K562 (cell line): ENCODE data around the gene ISM1. TPM values are rescaled to one million over a fixed set of nuclear protein-coding genes. Genes with fewer than 3 reads are reported as not detected.

Source experiments
- ATAC-seq: fragments of 200-7000 bp; cut with Tn5 transposase; 3 replicates; pipeline ENCODE4 v1.9.1; 2020; ENCODE audit warnings: moderate library complexity
- BruUV-seq: library from RNA; stranded (reverse); fragments of 400-500 nt; replicated peaks from 2 replicates; lab custom pipeline; 2021; lab: Mats Ljungman, UMichigan
- CTCF ChIA-PET: fragments of 300-600 bp; formaldehyde crosslinking; extraction: SDS; loops from one replicate; lab custom pipeline; 2021; ENCODE audit warnings: low intra/inter-chr PET ratio; lab: Yijun Ruan, JAX
- POLR2A ChIA-PET: fragments of 300-600, 350-650 bp; sonication (Branson Sonifier 250); formaldehyde crosslinking; extraction: SDS; loops from one replicate; lab custom pipeline; 2021; ENCODE audit warnings: antibody characterized with exemption, inconsistent platforms; lab: Yijun Ruan, JAX
- DNase-seq, 4 experiments: peaks; one replicate each; pipeline versions ENCODE4 v3.0.0 to v3.0.0-alpha.2; 2011 to 2018; ENCODE audit warnings: low spot score in 3 of 4, mixed read lengths in 3 of 4; ENCODE audit errors: extremely low read depth in 1 of 4
- FAIRE-seq: peaks from 2 replicates; lab custom pipeline; 2011; peaks lifted over from hg19 to GRCh38; lab: Jason Lieb, UNC
- H2AFZ ChIP-seq: 2 replicates; pipeline ENCODE4 v1.6.0; 2011; ENCODE audit warnings: low read depth, low read length, control low read depth, inconsistent platforms
- H3K27ac ChIP-seq: fragments of 200-600 bp; 3 replicates; pipeline ENCODE4 v1.8.0; 2011; ENCODE audit warnings: low read depth, mild to moderate bottlenecking, control low read depth, inconsistent platforms, low read length, moderate library complexity, mixed read lengths; ENCODE audit errors: extremely low read depth
- H3K27me3 ChIP-seq, 2 experiments: fragments of 300-600 bp in 1 of 2; 2 replicates in 1 of 2; 3 replicates in 1 of 2; pipeline versions ENCODE4 v1.6.0 to v1.8.0; 2011; ENCODE audit warnings: inconsistent platforms in 2 of 2, low read length in 2 of 2, mild to moderate bottlenecking in 1 of 2, mixed read lengths in 1 of 2, moderate library complexity in 1 of 2; ENCODE audit not compliant: control insufficient read depth in 2 of 2, insufficient read depth in 2 of 2
- H3K36me3 ChIP-seq: fragments of 300-600 bp; 3 replicates; pipeline ENCODE4 v1.8.0; 2011; ENCODE audit warnings: mild to moderate bottlenecking, low read length, inconsistent platforms; ENCODE audit not compliant: control insufficient read depth, insufficient read depth
- H3K4me1 ChIP-seq, 2 experiments: fragments of 200-600 bp in 1 of 2; replicated peaks in 1 of 2; 2 replicates in 1 of 2; 3 replicates in 1 of 2; pipeline versions ENCODE4 v1.5.1 to v1.8.0; 2011; ENCODE audit warnings: inconsistent platforms in 2 of 2, low read length in 2 of 2, mild to moderate bottlenecking in 1 of 2, mixed read lengths in 1 of 2, moderate library complexity in 1 of 2; ENCODE audit not compliant: control insufficient read depth in 2 of 2, insufficient read depth in 2 of 2
- H3K4me2 ChIP-seq: 2 replicates; pipeline ENCODE4 v1.6.1; 2011; ENCODE audit warnings: low read length, control low read depth, inconsistent platforms, mixed read lengths; ENCODE audit not compliant: insufficient read depth
- H3K4me3 ChIP-seq: fragments of 200-600 bp; sonication (generic), shearing (Covaris generic); 2 replicates; pipeline ENCODE4 v1.5.1; 2016; ENCODE audit warnings: control low read depth, inconsistent platforms
- H3K79me2 ChIP-seq: fragments of 200-600 bp; 3 replicates; pipeline ENCODE4 v1.8.0; 2011; ENCODE audit warnings: low read length, inconsistent platforms; ENCODE audit not compliant: control insufficient read depth, insufficient read depth
- H3K9ac ChIP-seq, 2 experiments: 2 replicates each; pipeline versions ENCODE4 v1.6.0 to v1.6.1; 2011; ENCODE audit warnings: low read depth in 2 of 2, low read length in 2 of 2, control low read depth in 1 of 2, inconsistent platforms in 1 of 2, mild to moderate bottlenecking in 1 of 2, mixed read lengths in 1 of 2; ENCODE audit not compliant: insufficient read depth in 1 of 2
- H3K9me1 ChIP-seq: one replicate; pipeline ENCODE4 v1.6.0; 2011; ENCODE audit warnings: inconsistent platforms, mild to moderate bottlenecking, low read length, moderate library complexity; ENCODE audit not compliant: control insufficient read depth, insufficient read depth
- H3K9me3 ChIP-seq: replicated peaks from 2 replicates; pipeline ENCODE4 v1.5.1; 2011; ENCODE audit warnings: low read depth, low read length, inconsistent platforms; ENCODE audit not compliant: control insufficient read depth, insufficient read depth
- H4K20me1 ChIP-seq: replicated peaks from 2 replicates; pipeline ENCODE4 v1.6.1; 2011; ENCODE audit warnings: low read length, inconsistent platforms, mixed read lengths; ENCODE audit not compliant: control insufficient read depth, insufficient read depth
- CTCF ChIP-seq, 3 experiments: IDR thresholded peaks in 2 of 3; conservative IDR thresholded peaks in 1 of 3; 2 replicates each; pipeline ENCODE4 v1.5.1; 2011 to 2012; ENCODE audit warnings: low read length in 3 of 3, mild to moderate bottlenecking in 3 of 3, control low read depth in 2 of 3, improper control_type of control experiment in 1 of 3, inconsistent platforms in 1 of 3, low read depth in 1 of 3, mixed read lengths in 1 of 3, moderate library complexity in 1 of 3; ENCODE audit not compliant: insufficient read depth in 2 of 3
- HOXB6 ChIP-seq: fragments of 250-450 bp; sonication (Bioruptor Pico); IDR thresholded peaks from 2 replicates; pipeline ENCODE4 v1.5.1; 2022; ENCODE audit warnings: mild to moderate bottlenecking, borderline replicate concordance
- OTX1 ChIP-seq: fragments of 450-650 bp; formaldehyde crosslinking; IDR thresholded peaks from 2 replicates; pipeline ENCODE4 v1.4.0; 2022; ENCODE audit warnings: mild to moderate bottlenecking
- TARDBP ChIP-seq: fragments of 450-650 bp; IDR thresholded peaks from 2 replicates; pipeline ENCODE4 v1.6.1; 2016
- WGBS: fragments of 100-300 bp; shearing (Covaris generic); methylation state at CpG from one replicate; pipeline ENCODE4 v1.1.6; 2016; ENCODE audit warnings: low coverage, mixed read lengths; ENCODE audit not compliant: insufficient coverage; ENCODE audit errors: missing lambda C conversion rate; 5-methylcytosine and 5-hydroxymethylcytosine counted together
- in situ Hi-C: fragments of 300-500 bp; cut with MboI; formaldehyde crosslinking; loops from 4 replicates; pipeline ENCODE4 v1.15.0; 2018; ENCODE audit warnings: inconsistent platforms, mixed read lengths
- intact Hi-C: fragments of 100-400 bp; cut with micrococcal nuclease; formaldehyde crosslinking; loops from 2 replicates; pipeline ENCODE4 v1.14.2; 2022
- polyA plus RNA-seq, 8 experiments: library from polyadenylated mRNA; depleted of rRNA in 4 of 8; stranded (reverse) in 5 of 8; unstranded in 3 of 8; fragments of >200 nt; fragmentation: Nextera tagmentation in 2 of 8; fragmentation: Illumina TruSeq in 1 of 8; extraction: Ambion mirVana in 2 of 8; extraction: Trizol in 1 of 8; gene quantifications; 2 replicates each; pipeline versions ENCODE4 v1.2.1 to v1.2.3, GENCODE V29; 2011 to 2014; ENCODE audit warnings: inconsistent platforms in 1 of 8, missing spikeins in 1 of 8
- total RNA-seq, 7 experiments: library from RNA; depleted of rRNA in 6 of 7; stranded (reverse); fragments of >200 nt in 6 of 7; fragmentation: Illumina TruSeq in 2 of 7; extraction: Trizol in 2 of 7; gene quantifications; 2 replicates each; pipeline versions ENCODE4 v1.2.1 to v1.2.3, GENCODE V29; 2011 to 2021; ENCODE audit warnings: low replicate concordance in 1 of 7

ISM1 gene
- total and polyA plus RNA-seq, 9 of the 15 experiments (the other 6 are each of a cell fraction or from before 2014, with no cell fraction given) = not detected

- Histone ChIP-seq H3K4me3 (no peak overlapping the region), H3K36me3 (no peaks in the 10 kb centered on the region), H3K9me3 (no peaks in the 10 kb centered on the region), H3K9me1 (no peaks in the 10 kb centered on the region), H3K4me1 (peaks cover 0 to 7% of the 10 kb centered on the region in 2 experiments; a peak in 2 of 5 replicates), H2AFZ (peak overlapping the region; percentile 2; the same call in 1 of the 2 replicates), H3K27ac (no peak overlapping the region), H3K27me3 (peaks cover 0 to 9% of the 10 kb centered on the region in 2 experiments; a peak in 2 of 5 replicates), H4K20me1 (no peaks in the 10 kb centered on the region), H3K79me2 (no peaks in the 10 kb centered on the region), H3K9ac (no peak overlapping the region), H3K4me2 (peak overlapping the region; percentile 55)
- no TSS peak for BruUV-seq
- POLR2A ChIA-PET = interaction anchor here (0.8 kb wide), 1 partner anchor 20 kb away, joined by 3 read pairs; no protein-coding TSS in a partner anchor
- no peak for FAIRE-seq
- CTCF ChIA-PET = no interaction called here
- WGBS = 0% methylated on average over 16 of the region's 18 CpGs
- intact Hi-C loops = no loop called here
- in situ Hi-C loops = no loop called here
- TF ChIP-seq CTCF (IDR thresholded peaks at IDR 0.05 in 2 of 3, conservative IDR thresholded peaks at IDR 0.05 in 1 of 3; ENCODE audit: insufficient read depth in 2 of 3, low read depth in 1 of 3, low read length in 3 of 3) (0 out of 6 replicates have a peak, but pooled peaks of 2 of the 3 experiments have one; percentile 25 to 27), TARDBP (no peak), OTX1 (CRISPR knock-in tag) (no peak), HOXB6 (CRISPR knock-in tag) (no peak)
- DNase-seq = peak in 2 of 4 experiments; percentile 14 to 29
- peak; percentile 93 for ATAC-seq
Measured at GRCh38 chr20:13299401-13299800, 78.3 kb downstream of the ISM1 start.
